Neutrophil (primary cell): ENCODE measurements around the gene FGF12.

Experiments
- H3K27ac ChIP-seq: fragments of 200-600 bp; sonication (generic); 2 replicates; pipeline ENCODE4 v1.5.1; 2016; ENCODE audit warnings: mild to moderate bottlenecking, moderate library complexity
- H3K27me3 ChIP-seq: fragments of 200-600 bp; sonication (generic); 2 replicates; pipeline ENCODE4 v1.6.0; 2016; ENCODE audit warnings: mild to moderate bottlenecking
- H3K36me3 ChIP-seq: fragments of 200-600 bp; sonication (generic); 2 replicates; pipeline ENCODE4 v1.5.1; 2017
- H3K4me1 ChIP-seq, 2 experiments: fragments of 200-600 bp in 1 of 2; sonication (generic) in 1 of 2; 1 replicate in 1 of 2; 2 replicates in 1 of 2; pipeline versions ENCODE4 v1.5.1 to v1.6.1; 2013 to 2016; ENCODE audit warnings: low read depth in 1 of 2, low read length in 1 of 2, mild to moderate bottlenecking in 1 of 2, moderate library complexity in 1 of 2; ENCODE audit not compliant: control insufficient read depth in 1 of 2, insufficient read depth in 1 of 2
- H3K4me3 ChIP-seq, 2 experiments: fragments of 200-600 bp in 1 of 2; sonication (generic) in 1 of 2; 1 replicate in 1 of 2; 2 replicates in 1 of 2; pipeline ENCODE4 v1.5.1; 2013 to 2016; ENCODE audit warnings: low read depth in 1 of 2, low read length in 1 of 2, mild to moderate bottlenecking in 1 of 2, moderate library complexity in 1 of 2
- H3K9me3 ChIP-seq: fragments of 200-600 bp; sonication (generic); 2 replicates; pipeline ENCODE4 v1.5.1; 2016
- TF ChIP-seq, protein P1 (sequence below): fragments of 200-600 bp; sonication (generic); IDR thresholded peaks from 2 replicates; pipeline ENCODE4 v1.5.1; 2016; ENCODE audit warnings: antibody characterized with exemption

FGF12 gene

DNA sequence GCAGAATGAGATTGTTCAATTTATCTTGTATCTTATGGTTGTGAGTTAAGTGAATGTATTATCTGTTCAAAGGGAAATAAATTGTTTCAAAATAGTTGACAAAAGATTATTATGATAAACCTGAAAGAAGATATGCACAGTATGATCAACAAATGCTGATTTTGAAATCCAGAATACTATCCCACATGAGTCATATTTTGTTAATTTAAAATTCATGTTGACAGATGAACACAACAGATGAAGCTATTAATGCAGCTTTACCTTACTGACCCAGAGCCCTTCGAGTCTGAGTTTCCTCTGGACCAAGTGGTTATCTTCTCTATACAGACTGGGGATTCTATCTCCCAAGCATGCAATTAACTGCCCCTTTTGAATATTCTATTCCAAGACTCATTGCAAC lies 482.8 kb downstream of the FGF12 start:
- TF ChIP-seq, protein P1, sequence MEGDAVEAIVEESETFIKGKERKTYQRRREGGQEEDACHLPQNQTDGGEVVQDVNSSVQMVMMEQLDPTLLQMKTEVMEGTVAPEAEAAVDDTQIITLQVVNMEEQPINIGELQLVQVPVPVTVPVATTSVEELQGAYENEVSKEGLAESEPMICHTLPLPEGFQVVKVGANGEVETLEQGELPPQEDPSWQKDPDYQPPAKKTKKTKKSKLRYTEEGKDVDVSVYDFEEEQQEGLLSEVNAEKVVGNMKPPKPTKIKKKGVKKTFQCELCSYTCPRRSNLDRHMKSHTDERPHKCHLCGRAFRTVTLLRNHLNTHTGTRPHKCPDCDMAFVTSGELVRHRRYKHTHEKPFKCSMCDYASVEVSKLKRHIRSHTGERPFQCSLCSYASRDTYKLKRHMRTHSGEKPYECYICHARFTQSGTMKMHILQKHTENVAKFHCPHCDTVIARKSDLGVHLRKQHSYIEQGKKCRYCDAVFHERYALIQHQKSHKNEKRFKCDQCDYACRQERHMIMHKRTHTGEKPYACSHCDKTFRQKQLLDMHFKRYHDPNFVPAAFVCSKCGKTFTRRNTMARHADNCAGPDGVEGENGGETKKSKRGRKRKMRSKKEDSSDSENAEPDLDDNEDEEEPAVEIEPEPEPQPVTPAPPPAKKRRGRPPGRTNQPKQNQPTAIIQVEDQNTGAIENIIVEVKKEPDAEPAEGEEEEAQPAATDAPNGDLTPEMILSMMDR = no peak
- Histone ChIP-seq H3K4me1 (no peaks in the 10 kb centered on the region), H3K27me3 (no peaks in the 10 kb centered on the region), H3K4me3 (no peak overlapping the region), H3K27ac (no peak overlapping the region), H3K9me3 (no peaks in the 10 kb centered on the region), H3K36me3 (no peaks in the 10 kb centered on the region)

GRCh38 chr3:192239956-192240355 lies 487.4 kb downstream of the FGF12 start:
- H3K9me3 ChIP-seq = no peaks in the 10 kb centered on the region
- TF ChIP-seq, protein P1 = no peak
- H3K4me1 ChIP-seq = no peaks in the 10 kb centered on the region
- no peak overlapping the region for H3K27ac ChIP-seq
- no peak overlapping the region for H3K4me3 ChIP-seq
- H3K36me3 ChIP-seq = no peaks in the 10 kb centered on the region
- H3K27me3 ChIP-seq = no peaks in the 10 kb centered on the region

DNA sequence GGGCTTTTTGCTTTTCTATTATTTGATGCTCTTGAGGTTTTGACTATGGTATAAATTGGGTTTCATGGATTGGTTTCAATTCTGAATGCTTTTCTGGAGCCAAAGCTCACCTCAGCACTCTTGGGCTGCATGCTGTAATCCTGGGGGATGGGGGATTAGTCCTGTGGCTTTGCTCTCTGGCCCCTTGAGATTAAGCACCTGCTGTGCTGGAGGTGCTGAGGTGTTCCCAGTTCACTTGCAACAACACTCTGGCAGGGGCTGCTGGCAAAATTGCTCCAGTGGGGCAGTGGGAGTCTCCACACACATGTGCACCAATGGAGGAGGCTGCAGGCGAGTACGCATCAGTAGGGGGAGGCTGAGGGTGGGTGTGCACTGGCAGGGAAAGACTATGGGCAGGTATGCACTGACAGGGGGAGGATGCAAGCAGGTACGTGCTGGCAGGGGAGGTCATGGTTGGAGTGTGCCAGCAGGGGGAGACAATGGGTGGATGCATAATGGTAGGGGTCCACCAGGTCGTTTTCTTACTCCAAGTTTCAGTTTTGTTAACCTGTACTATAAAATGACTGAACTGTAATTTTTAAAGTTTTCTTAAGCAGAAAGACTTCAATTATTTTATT lies 489.2 kb downstream of the FGF12 start:
- TF ChIP-seq, protein P1 = no peak
- Histone ChIP-seq H3K27me3 (no peaks in the 10 kb centered on the region), H3K27ac (no peak overlapping the region), H3K36me3 (no peaks in the 10 kb centered on the region), H3K4me3 (no peak overlapping the region), H3K9me3 (no peaks in the 10 kb centered on the region), H3K4me1 (no peaks in the 10 kb centered on the region)

GRCh38 chr3:192229866-192230265 lies 497.5 kb downstream of the FGF12 start:
- Histone ChIP-seq H3K36me3 (no peaks in the 10 kb centered on the region), H3K4me3 (no peak overlapping the region)

GRCh38 chr3:192224634-192225155 lies 502.6 kb downstream of the FGF12 start:
- TF ChIP-seq, protein P1 = no peak
- H3K27me3 ChIP-seq = no peaks in the 10 kb centered on the region
- H3K4me1 ChIP-seq = no peaks in the 10 kb centered on the region
- no peaks in the 10 kb centered on the region for H3K9me3 ChIP-seq
- H3K36me3 ChIP-seq = no peaks in the 10 kb centered on the region
- no peak overlapping the region for H3K27ac ChIP-seq
- H3K4me3 ChIP-seq = no peak overlapping the region

More at GRCh38 chr3:192229866-192230265, 497.5 kb downstream of the FGF12 start:
- H3K9me3 ChIP-seq = no peaks in the 10 kb centered on the region
- H3K27me3 ChIP-seq = no peaks in the 10 kb centered on the region
- TF ChIP-seq, protein P1 = no peak
- H3K4me1 ChIP-seq = no peaks in the 10 kb centered on the region
- H3K27ac ChIP-seq = no peak overlapping the region
